ENCODE results near the gene CBFA2T3.

DNA sequence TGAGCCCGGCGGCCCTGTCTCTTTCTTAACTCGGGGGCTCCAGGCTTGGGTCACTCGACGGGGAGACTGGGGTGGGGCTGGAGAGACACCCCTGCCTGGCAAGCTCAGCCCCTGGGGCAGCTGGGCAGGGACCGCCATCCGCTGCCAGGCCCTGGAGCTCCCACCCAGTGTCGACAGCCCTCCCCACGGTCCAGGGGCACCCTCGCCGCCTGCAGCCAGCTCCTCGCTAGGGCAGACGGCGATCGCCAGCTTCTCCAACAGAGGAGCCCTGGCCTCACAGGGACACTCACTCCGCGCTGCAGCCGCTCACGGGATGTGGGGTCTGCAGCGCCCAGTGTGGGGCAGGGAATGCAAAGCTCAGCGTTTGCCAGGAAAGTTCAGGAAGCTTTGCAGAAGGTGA, 149.3 kb downstream of the CBFA2T3 start:
- no peak for TF ChIP-seq GATA1 (IDR thresholded peaks at IDR 0.05; ENCODE audit: low read depth, low read length)
- no peak for TF ChIP-seq POLR2A (IDR thresholded peaks at IDR 0.05; ENCODE audit: low read length)

Measured in erythroblast (primary cell).